ACC112 (cell line): ENCODE data around the gene ZNF423.

ENCODE experiments used
- H2AFZ ChIP-seq: fragments of 200-600 bp; sonication (generic); one replicate; pipeline ENCODE4 v1.6.0; 2017; ENCODE audit warnings: antibody characterized with exemption, low read length; ENCODE audit not compliant: unreplicated experiment
- H3K27ac ChIP-seq: fragments of 200-600 bp; sonication (generic); 2 replicates; pipeline ENCODE4 v1.5.1; 2014; ENCODE audit warnings: low read depth, mild to moderate bottlenecking, antibody characterized with exemption, low read length, moderate library complexity
- H3K27me3 ChIP-seq: fragments of 200-600 bp; sonication (generic); 2 replicates; pipeline ENCODE4 v1.6.1; 2014; ENCODE audit warnings: mild to moderate bottlenecking, antibody characterized with exemption, low read length, moderate library complexity, mixed read lengths; ENCODE audit not compliant: insufficient read depth
- H3K36me3 ChIP-seq: fragments of 200-600 bp; sonication (generic); 2 replicates; pipeline ENCODE4 v1.6.1; 2016; ENCODE audit warnings: mild to moderate bottlenecking, antibody characterized with exemption, low read length, moderate library complexity, mixed read lengths; ENCODE audit not compliant: insufficient read depth
- H3K4me1 ChIP-seq: fragments of 200-600 bp; sonication (generic); one replicate; pipeline ENCODE4 v1.6.1; 2016; ENCODE audit warnings: low read length, mixed read lengths; ENCODE audit not compliant: insufficient read depth, unreplicated experiment, control insufficient read depth
- H3K4me3 ChIP-seq: fragments of 200-600 bp; sonication (generic); 2 replicates; pipeline ENCODE4 v1.5.1; 2014; ENCODE audit warnings: mild to moderate bottlenecking, low read depth, low read length
- H3K79me2 ChIP-seq: fragments of 200-600 bp; sonication (generic); one replicate; pipeline ENCODE4 v1.6.0; 2016; ENCODE audit warnings: low read length; ENCODE audit not compliant: control insufficient read depth, unreplicated experiment, insufficient read depth

Gene ZNF423

GRCh38 chr16:49544828-49545227 is 311.1 kb downstream of the ZNF423 start:
- H2AFZ ChIP-seq: no peak overlapping the region
- no peaks in the 10 kb centered on the region for H3K79me2 ChIP-seq
- no peaks in the 10 kb centered on the region for H3K4me1 ChIP-seq
- 0 out of 2 replicates have a peak, but pooled peaks cover 8% of the 10 kb centered on the region for H3K27me3 ChIP-seq
- no peak overlapping the region for H3K27ac ChIP-seq
- H3K4me3 ChIP-seq: no peak overlapping the region
- H3K36me3 ChIP-seq: no peaks in the 10 kb centered on the region

- H3K27me3 ChIP-seq: 0 out of 2 replicates have a peak, but pooled peaks cover 5% of the 10 kb centered on the region
- no peak overlapping the region for H3K4me3 ChIP-seq
- no peak overlapping the region for H3K27ac ChIP-seq
- H2AFZ ChIP-seq: no peak overlapping the region
- H3K36me3 ChIP-seq: no peaks in the 10 kb centered on the region
- H3K4me1 ChIP-seq: no peaks in the 10 kb centered on the region
- H3K79me2 ChIP-seq: no peaks in the 10 kb centered on the region
Measured at GRCh38 chr16:49543631-49543946, 312.3 kb downstream of the ZNF423 start.

- 0 out of 2 replicates have a peak, but pooled peaks cover 5% of the 10 kb centered on the region for H3K27me3 ChIP-seq
- H3K27ac ChIP-seq: no peak overlapping the region
- H3K79me2 ChIP-seq: no peaks in the 10 kb centered on the region
- no peaks in the 10 kb centered on the region for H3K4me1 ChIP-seq
- H3K36me3 ChIP-seq: no peaks in the 10 kb centered on the region
- H3K4me3 ChIP-seq: no peak overlapping the region
- no peak overlapping the region for H2AFZ ChIP-seq
Measured at GRCh38 chr16:49542946-49543630, 312.8 kb downstream of the ZNF423 start.

GRCh38 chr16:49542391-49542891 is 313.5 kb downstream of the ZNF423 start:
- no peak overlapping the region for H2AFZ ChIP-seq
- H3K27ac ChIP-seq: no peak overlapping the region
- 0 out of 2 replicates have a peak, but pooled peaks cover 5% of the 10 kb centered on the region for H3K27me3 ChIP-seq
- H3K79me2 ChIP-seq: no peaks in the 10 kb centered on the region
- H3K4me1 ChIP-seq: no peaks in the 10 kb centered on the region
- no peak overlapping the region for H3K4me3 ChIP-seq
- no peaks in the 10 kb centered on the region for H3K36me3 ChIP-seq

- Histone ChIP-seq H2AFZ (no peak overlapping the region), H3K27ac (no peak overlapping the region), H3K4me3 (no peak overlapping the region)
Measured at GRCh38 chr16:49540836-49541235, 315.1 kb downstream of the ZNF423 start.

GRCh38 chr16:49539758-49540157 is 316.2 kb downstream of the ZNF423 start:
- no peaks in the 10 kb centered on the region for H3K79me2 ChIP-seq
- H3K27ac ChIP-seq: no peak overlapping the region
- no peaks in the 10 kb centered on the region for H3K36me3 ChIP-seq
- no peaks in the 10 kb centered on the region for H3K4me1 ChIP-seq
- H2AFZ ChIP-seq: no peak overlapping the region
- H3K4me3 ChIP-seq: no peak overlapping the region
- H3K27me3 ChIP-seq: peaks cover 11% of the 10 kb centered on the region; the same call in 1 of the 2 replicates

More at GRCh38 chr16:49540836-49541235, 315.1 kb downstream of the ZNF423 start:
- no peaks in the 10 kb centered on the region for H3K79me2 ChIP-seq
- H3K27me3 ChIP-seq: peaks cover 8% of the 10 kb centered on the region; the same call in 1 of the 2 replicates
- H3K4me1 ChIP-seq: no peaks in the 10 kb centered on the region
- H3K36me3 ChIP-seq: no peaks in the 10 kb centered on the region

- H3K36me3 ChIP-seq: no peaks in the 10 kb centered on the region
Measured at GRCh38 chr16:49537924-49538459, 317.9 kb downstream of the ZNF423 start.

GRCh38 chr16:49534901-49535610 is 320.9 kb downstream of the ZNF423 start:
- Histone ChIP-seq H3K79me2 (no peaks in the 10 kb centered on the region), H3K36me3 (no peaks in the 10 kb centered on the region), H2AFZ (no peak overlapping the region), H3K27ac (no peak overlapping the region), H3K4me3 (no peak overlapping the region), H3K4me1 (no peaks in the 10 kb centered on the region), H3K27me3 (peaks cover 6% of the 10 kb centered on the region; the same call in 1 of the 2 replicates)

More at GRCh38 chr16:49537924-49538459, 317.9 kb downstream of the ZNF423 start:
- Histone ChIP-seq H3K79me2 (no peaks in the 10 kb centered on the region), H3K27ac (no peak overlapping the region), H3K27me3 (peaks cover 6% of the 10 kb centered on the region; the same call in 1 of the 2 replicates), H2AFZ (no peak overlapping the region), H3K4me1 (no peaks in the 10 kb centered on the region), H3K4me3 (no peak overlapping the region)

- Histone ChIP-seq H2AFZ (no peak overlapping the region), H3K79me2 (no peaks in the 10 kb centered on the region), H3K4me3 (no peak overlapping the region), H3K4me1 (no peaks in the 10 kb centered on the region), H3K27ac (no peak overlapping the region), H3K36me3 (no peaks in the 10 kb centered on the region), H3K27me3 (peaks cover 6% of the 10 kb centered on the region; the same call in 1 of the 2 replicates)
Measured at GRCh38 chr16:49533422-49533821, 322.5 kb downstream of the ZNF423 start.

- H3K27ac ChIP-seq: no peak overlapping the region
- H2AFZ ChIP-seq: no peak overlapping the region
- peaks cover 6% of the 10 kb centered on the region; the same call in 1 of the 2 replicates for H3K27me3 ChIP-seq
Measured at GRCh38 chr16:49532873-49533272, 323.0 kb downstream of the ZNF423 start.

More at GRCh38 chr16:49532873-49533272, 323.0 kb downstream of the ZNF423 start:
- Histone ChIP-seq H3K4me3 (no peak overlapping the region), H3K36me3 (no peaks in the 10 kb centered on the region), H3K4me1 (peaks cover 2% of the 10 kb centered on the region), H3K79me2 (no peaks in the 10 kb centered on the region)
